ENCODE results near the gene SPOCK1.

The SPOCK1 gene

DNA sequence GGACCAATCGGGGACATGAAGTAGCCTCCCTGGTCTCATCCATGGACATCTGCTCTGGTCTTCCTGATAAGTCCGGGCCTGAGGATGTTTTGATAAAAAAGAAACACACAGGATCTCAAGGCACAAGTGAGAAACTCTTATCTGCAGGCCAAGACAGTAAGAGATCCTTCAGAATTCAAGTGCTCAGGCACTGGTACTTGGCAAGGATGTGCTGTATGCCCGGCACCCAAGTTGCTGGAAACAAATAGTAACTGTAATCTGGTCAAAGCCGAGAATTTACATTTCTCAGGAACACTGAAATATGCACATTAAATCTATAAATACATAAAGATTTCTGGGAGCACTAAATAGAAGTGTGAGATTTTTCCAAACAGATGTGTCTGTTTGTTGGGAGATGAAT, 165.7 kb downstream of the SPOCK1 start:
- ATAC-seq (ENCODE audit: low read depth) (no peak), DNase-seq (ENCODE audit: low spot score) (no peak)
- no peak for TF ChIP-seq CTCF (IDR thresholded peaks at IDR 0.05; ENCODE audit: poor library complexity, severe bottlenecking)
- H3K36me3 ChIP-seq (ENCODE audit: low read depth): no peaks in the 10 kb centered on the region
- no peaks in the 10 kb centered on the region for H3K4me1 ChIP-seq (ENCODE audit: insufficient read depth, poor library complexity, severe bottlenecking)
- no peaks in the 10 kb centered on the region for H3K9me3 ChIP-seq (ENCODE audit: severe bottlenecking)
- no peak overlapping the region for H3K4me3 ChIP-seq (ENCODE audit: severe bottlenecking)
- H3K27ac ChIP-seq (ENCODE audit: poor library complexity, severe bottlenecking): no peak overlapping the region
- no peaks in the 10 kb centered on the region for H3K27me3 ChIP-seq (ENCODE audit: insufficient read depth, poor library complexity, severe bottlenecking)

- Histone ChIP-seq H3K4me1 (ENCODE audit: insufficient read depth, poor library complexity, severe bottlenecking) (no peaks in the 10 kb centered on the region), H3K36me3 (ENCODE audit: low read depth) (no peaks in the 10 kb centered on the region), H3K27ac (ENCODE audit: poor library complexity, severe bottlenecking) (no peak overlapping the region), H3K27me3 (ENCODE audit: insufficient read depth, poor library complexity, severe bottlenecking) (no peaks in the 10 kb centered on the region), H3K4me3 (ENCODE audit: severe bottlenecking) (no peak overlapping the region), H3K9me3 (ENCODE audit: severe bottlenecking) (no peaks in the 10 kb centered on the region)
- no peak for DNase-seq (ENCODE audit: low spot score)
- ATAC-seq (ENCODE audit: low read depth): no peak
- no peak for TF ChIP-seq CTCF (IDR thresholded peaks at IDR 0.05; ENCODE audit: poor library complexity, severe bottlenecking)
Observed at GRCh38 chr5:137332296-137332695, 166.8 kb downstream of the SPOCK1 start.

- no peak overlapping the region for H3K27ac ChIP-seq (ENCODE audit: poor library complexity, severe bottlenecking)
- H3K9me3 ChIP-seq (ENCODE audit: severe bottlenecking): no peaks in the 10 kb centered on the region
- ATAC-seq (ENCODE audit: low read depth) (no peak), DNase-seq (ENCODE audit: low spot score) (no peak)
- no peaks in the 10 kb centered on the region for H3K27me3 ChIP-seq (ENCODE audit: insufficient read depth, poor library complexity, severe bottlenecking)
- no peaks in the 10 kb centered on the region for H3K4me1 ChIP-seq (ENCODE audit: insufficient read depth, poor library complexity, severe bottlenecking)
- no peak overlapping the region for H3K4me3 ChIP-seq (ENCODE audit: severe bottlenecking)
- TF ChIP-seq CTCF (IDR thresholded peaks at IDR 0.05; ENCODE audit: poor library complexity, severe bottlenecking): no peak
- H3K36me3 ChIP-seq (ENCODE audit: low read depth): no peaks in the 10 kb centered on the region
Observed at GRCh38 chr5:137329586-137330296, 169.4 kb downstream of the SPOCK1 start.

GRCh38 chr5:137328991-137329390, 170.1 kb downstream of the SPOCK1 start:
- TF ChIP-seq CTCF (IDR thresholded peaks at IDR 0.05; ENCODE audit: poor library complexity, severe bottlenecking): no peak
- Histone ChIP-seq H3K27ac (ENCODE audit: poor library complexity, severe bottlenecking) (no peak overlapping the region), H3K9me3 (ENCODE audit: severe bottlenecking) (no peaks in the 10 kb centered on the region), H3K4me1 (ENCODE audit: insufficient read depth, poor library complexity, severe bottlenecking) (no peaks in the 10 kb centered on the region), H3K36me3 (ENCODE audit: low read depth) (no peaks in the 10 kb centered on the region), H3K27me3 (ENCODE audit: insufficient read depth, poor library complexity, severe bottlenecking) (no peaks in the 10 kb centered on the region), H3K4me3 (ENCODE audit: severe bottlenecking) (no peak overlapping the region)
- ATAC-seq (ENCODE audit: low read depth): no peak
- no peak for DNase-seq (ENCODE audit: low spot score)

DNA sequence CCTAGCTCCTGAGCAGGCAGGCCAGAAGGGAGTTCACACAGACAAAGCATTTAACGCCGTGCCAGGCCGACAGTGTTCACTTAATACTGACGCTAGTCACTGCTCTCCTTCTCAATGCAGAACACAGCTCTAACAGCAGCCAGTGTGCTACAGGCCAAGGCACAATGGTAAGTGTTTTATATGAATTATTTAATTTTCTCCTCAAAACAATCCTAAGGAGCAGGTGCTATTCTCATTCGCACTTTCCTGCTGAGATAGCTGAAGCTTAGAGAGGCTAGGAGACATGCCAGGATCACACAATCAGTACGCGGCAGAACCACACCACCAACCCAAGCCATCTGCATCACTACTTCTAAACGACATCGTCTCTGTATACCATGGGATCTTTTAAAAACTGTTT, 170.7 kb downstream of the SPOCK1 start:
- no peaks in the 10 kb centered on the region for H3K27me3 ChIP-seq (ENCODE audit: insufficient read depth, poor library complexity, severe bottlenecking)
- no peaks in the 10 kb centered on the region for H3K4me1 ChIP-seq (ENCODE audit: insufficient read depth, poor library complexity, severe bottlenecking)
- TF ChIP-seq CTCF (IDR thresholded peaks at IDR 0.05; ENCODE audit: poor library complexity, severe bottlenecking): no peak
- DNase-seq (ENCODE audit: low spot score): no peak
- no peak overlapping the region for H3K4me3 ChIP-seq (ENCODE audit: severe bottlenecking)
- no peaks in the 10 kb centered on the region for H3K36me3 ChIP-seq (ENCODE audit: low read depth)
- no peak for ATAC-seq (ENCODE audit: low read depth)
- H3K27ac ChIP-seq (ENCODE audit: poor library complexity, severe bottlenecking): no peak overlapping the region
- H3K9me3 ChIP-seq (ENCODE audit: severe bottlenecking): no peaks in the 10 kb centered on the region
